HFFc6 (cell line): ENCODE results near the gene ZNF680. TPM values are rescaled to one million over a fixed set of nuclear protein-coding genes. Genes with fewer than 3 reads are reported as not detected.

Experiments used
- DNase-seq: peaks from one replicate; pipeline ENCODE4 v3.0.0-alpha.2; 2018
- H3K27ac Mint-ChIP-seq: 2 replicates; pipeline ENCODE4 v1.8.0; 2020; ENCODE audit warnings: mild to moderate bottlenecking, mixed read lengths
- H3K27me3 Mint-ChIP-seq: 2 replicates; pipeline ENCODE4 v1.8.0; 2021; ENCODE audit warnings: mild to moderate bottlenecking, moderate library complexity, mixed read lengths; ENCODE audit not compliant: insufficient read depth
- H3K36me3 Mint-ChIP-seq: 2 replicates; pipeline ENCODE4 v1.8.0; 2021; ENCODE audit warnings: low read depth, mixed read lengths
- H3K4me1 Mint-ChIP-seq: 2 replicates; pipeline ENCODE4 v1.8.0; 2020; ENCODE audit warnings: low read depth, mixed read lengths
- H3K4me3 Mint-ChIP-seq: 2 replicates; pipeline ENCODE4 v1.8.0; 2020; ENCODE audit warnings: mild to moderate bottlenecking, moderate library complexity, mixed read lengths
- H3K9me3 Mint-ChIP-seq: 2 replicates; pipeline ENCODE4 v1.8.0; 2020; ENCODE audit warnings: mild to moderate bottlenecking, mixed read lengths
- CTCF ChIP-seq: fragments of 200-600 bp; sonication (generic); IDR thresholded peaks from 2 replicates; pipeline ENCODE4 v1.5.0; 2021; ENCODE audit warnings: antibody characterized with exemption, mild to moderate bottlenecking
- total RNA-seq, 6 experiments: library from RNA; stranded (reverse); fragmentation: NEBNext Ultra II Directional; extraction: Animal tissue kit (Norgen Biotek cat#: 25700); gene quantifications; 2 replicates in 1 of 6; 3 replicates in 5 of 6; pipeline ENCODE4 v1.2.3, GENCODE V29; 2021

ZNF680 gene
- total RNA-seq, 6 experiments from 2014 or later = 3.6 to 4.7 (median 3.9) TPM

DNA sequence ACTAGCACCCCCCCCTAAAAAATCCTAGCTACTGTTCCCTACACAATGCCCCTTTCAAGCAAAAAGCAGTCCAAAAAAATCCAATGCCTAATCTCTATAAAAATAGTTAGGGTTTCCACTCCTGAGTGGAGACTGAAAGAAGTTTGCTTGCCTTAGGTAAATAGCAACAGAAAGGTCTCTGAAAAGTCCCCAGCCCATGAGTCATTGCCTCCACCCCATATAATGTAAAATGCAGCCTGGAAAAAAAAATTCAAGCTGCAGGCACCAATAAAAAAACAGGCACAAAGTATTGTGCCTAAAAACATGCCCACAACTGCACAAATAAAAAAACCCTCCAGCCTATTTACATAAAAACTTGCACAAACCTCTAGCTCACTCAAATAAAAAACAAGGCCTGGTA, 47.5 kb downstream of the ZNF680 start:
- DNase-seq = no peak

DNA sequence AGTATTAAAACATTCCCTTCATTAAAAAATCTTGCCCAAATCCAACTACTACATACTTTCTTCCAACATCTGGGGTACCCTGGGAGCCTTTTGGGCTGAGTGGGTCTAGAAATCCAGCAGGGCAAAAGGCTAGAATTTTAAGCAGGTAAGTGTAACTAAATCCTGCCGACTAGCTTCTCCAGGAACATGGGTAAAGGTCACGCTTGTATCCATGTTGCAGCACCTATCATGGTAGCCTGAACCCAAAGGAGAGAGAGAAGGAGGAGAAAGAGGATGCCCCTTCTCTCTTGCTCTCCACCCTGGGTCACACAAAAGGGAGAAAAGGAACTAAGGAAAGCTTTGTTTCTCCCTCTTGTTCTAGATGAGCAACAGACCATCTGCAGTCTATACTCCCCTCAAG, 53.3 kb downstream of the ZNF680 start:
- Mint-ChIP-seq H3K36me3 (peaks cover 53% of the 10 kb centered on the region), H3K27me3 (no peaks in the 10 kb centered on the region), H3K4me3 (no peak overlapping the region), H3K9me3 (peaks cover 61% of the 10 kb centered on the region), H3K27ac (no peak overlapping the region), H3K4me1 (no peaks in the 10 kb centered on the region)
- DNase-seq = no peak
- no peak for TF ChIP-seq CTCF

More for the DNA sequence above, 47.5 kb downstream of the ZNF680 start:
- Mint-ChIP-seq H3K36me3 (peaks cover 76% of the 10 kb centered on the region), H3K27me3 (no peaks in the 10 kb centered on the region; the same call in 1 of the 2 replicates), H3K4me1 (no peaks in the 10 kb centered on the region), H3K27ac (no peak overlapping the region), H3K4me3 (no peak overlapping the region), H3K9me3 (peaks cover 78% of the 10 kb centered on the region)
- no peak for TF ChIP-seq CTCF

DNA sequence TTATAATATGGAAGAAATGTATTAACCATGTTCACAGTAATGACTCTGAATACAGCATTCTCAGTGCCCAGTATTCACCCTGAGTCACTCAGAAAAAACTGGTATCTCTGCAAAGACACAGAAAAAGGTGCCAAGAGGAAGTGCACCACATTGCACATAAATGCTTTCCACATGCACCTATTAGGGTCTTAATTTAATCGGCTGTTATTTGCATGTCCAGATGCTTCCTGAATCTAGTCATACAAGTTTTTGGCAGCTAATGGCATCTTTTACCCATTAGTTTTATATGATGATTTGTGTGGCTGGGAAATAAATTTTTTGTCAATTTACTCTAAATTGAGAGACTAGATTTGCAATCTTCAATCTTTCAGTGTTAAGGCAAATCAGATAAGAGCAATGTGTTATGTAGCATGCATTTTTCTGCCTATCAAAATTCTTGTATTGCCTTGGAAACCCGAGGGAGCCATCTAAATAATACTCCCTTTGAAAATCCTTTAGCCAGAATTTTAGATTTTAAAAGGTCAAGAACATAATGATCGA, 58.2 kb downstream of the ZNF680 start:
- H3K9me3 Mint-ChIP-seq = peaks cover 56% of the 10 kb centered on the region
- H3K27me3 Mint-ChIP-seq = no peaks in the 10 kb centered on the region

GRCh38 chr7:64498270-64498669, 64.6 kb downstream of the ZNF680 start:
- H3K9me3 Mint-ChIP-seq = peaks cover 41% of the 10 kb centered on the region
- peaks cover 15% of the 10 kb centered on the region for H3K36me3 Mint-ChIP-seq
- no peak overlapping the region for H3K4me3 Mint-ChIP-seq

More for the DNA sequence above, 58.2 kb downstream of the ZNF680 start:
- peaks cover 42% of the 10 kb centered on the region for H3K36me3 Mint-ChIP-seq
- no peak for TF ChIP-seq CTCF
- H3K4me1 Mint-ChIP-seq = no peaks in the 10 kb centered on the region
- no peak overlapping the region for H3K4me3 Mint-ChIP-seq
- no peak overlapping the region for H3K27ac Mint-ChIP-seq
- no peak for DNase-seq

GRCh38 chr7:64494912-64495461, 67.9 kb downstream of the ZNF680 start:
- no peak overlapping the region for H3K27ac Mint-ChIP-seq
- H3K4me3 Mint-ChIP-seq = no peak overlapping the region
- no peak for TF ChIP-seq CTCF
- peaks cover 4% of the 10 kb centered on the region; the same call in 1 of the 2 replicates for H3K36me3 Mint-ChIP-seq
- no peak for DNase-seq
- H3K9me3 Mint-ChIP-seq = peaks cover 39% of the 10 kb centered on the region
- H3K27me3 Mint-ChIP-seq = peaks cover 2% of the 10 kb centered on the region; the same call in 1 of the 2 replicates
- no peaks in the 10 kb centered on the region for H3K4me1 Mint-ChIP-seq

More at GRCh38 chr7:64498270-64498669, 64.6 kb downstream of the ZNF680 start:
- Mint-ChIP-seq H3K27me3 (peaks cover 2% of the 10 kb centered on the region; the same call in 1 of the 2 replicates), H3K4me1 (no peaks in the 10 kb centered on the region), H3K27ac (no peak overlapping the region)
- TF ChIP-seq CTCF = no peak
- no peak for DNase-seq
